SU-DHL-6 (cell line): ENCODE results near the gene DNPH1.

Experiments
- H2AFZ ChIP-seq: fragments of 200-600 bp; sonication (generic); 2 replicates; pipeline ENCODE4 v1.6.1; 2014; ENCODE audit warnings: low read depth, mild to moderate bottlenecking, moderate library complexity, mixed read lengths, antibody characterized with exemption, low read length; ENCODE audit not compliant: severe bottlenecking
- H3F3A ChIP-seq: fragments of 200-600 bp; shearing (Covaris generic); 2 replicates; pipeline ENCODE4 v1.6.0; 2016; ENCODE audit warnings: antibody characterized with exemption, mild to moderate bottlenecking; ENCODE audit not compliant: insufficient read depth
- H3K27ac ChIP-seq: fragments of 200-600 bp; sonication (generic); 2 replicates; pipeline ENCODE4 v1.5.1; 2016; ENCODE audit warnings: low read depth, mild to moderate bottlenecking, low read length, moderate library complexity, mixed read lengths
- H3K27me3 ChIP-seq: fragments of 200-600 bp; sonication (generic), shearing (Covaris generic); 2 replicates; pipeline ENCODE4 v1.6.0; 2014; ENCODE audit warnings: mild to moderate bottlenecking, low read length
- H3K36me3 ChIP-seq: fragments of 200-600 bp; sonication (generic); 2 replicates; pipeline ENCODE4 v1.6.1; 2014; ENCODE audit warnings: mild to moderate bottlenecking, low read length, mixed read lengths
- H3K4me2 ChIP-seq: fragments of 300-600, 200-600 bp; shearing (Covaris generic), sonication (generic); 2 replicates; pipeline ENCODE4 v1.6.0; 2014; ENCODE audit warnings: low read length, low read depth, mild to moderate bottlenecking; ENCODE audit not compliant: poor library complexity, severe bottlenecking
- H3K4me3 ChIP-seq: fragments of 200-600 bp; sonication (generic); 2 replicates; pipeline ENCODE4 v1.5.1; 2014; ENCODE audit warnings: antibody characterized with exemption, low read length, mild to moderate bottlenecking, mixed read lengths; ENCODE audit not compliant: insufficient read depth, poor library complexity, severe bottlenecking
- H3K79me2 ChIP-seq: fragments of 200-600 bp; sonication (generic); 2 replicates; pipeline ENCODE4 v1.6.1; 2014; ENCODE audit warnings: mild to moderate bottlenecking, low read length, moderate library complexity; ENCODE audit not compliant: insufficient read depth
- H3K9ac ChIP-seq: fragments of 200-600 bp; sonication (generic); 2 replicates; pipeline ENCODE4 v1.7.0; 2014; ENCODE audit warnings: mild to moderate bottlenecking, low read length
- H3K9me2 ChIP-seq: fragments of 200-600 bp; sonication (generic); replicated peaks from 2 replicates; pipeline ENCODE4 v1.6.1; 2014; ENCODE audit warnings: low read length; ENCODE audit not compliant: insufficient read depth
- H3K9me3 ChIP-seq: fragments of 200-600 bp; sonication (generic); 2 replicates; pipeline ENCODE4 v1.6.1; 2014; ENCODE audit warnings: low read length, mixed read lengths; ENCODE audit not compliant: insufficient read depth
- H4K20me1 ChIP-seq: fragments of 200-600 bp; sonication (generic); 2 replicates; pipeline ENCODE4 v1.6.1; 2014; ENCODE audit warnings: low read depth, mild to moderate bottlenecking, antibody characterized with exemption, low read length, moderate library complexity, mixed read lengths
- CTCF ChIP-seq: fragments of 200-600 bp; sonication (generic); IDR thresholded peaks from one replicate; pipeline ENCODE4 v1.5.1; 2017; ENCODE audit warnings: antibody characterized with exemption, mild to moderate bottlenecking, low read length, moderate library complexity; ENCODE audit not compliant: insufficient read depth, poor library complexity, severe bottlenecking
- EZH2phosphoT487 ChIP-seq: fragments of 200-600 bp; sonication (generic), shearing (Covaris generic); conservative IDR thresholded peaks from 2 replicates; pipeline ENCODE4 v1.6.1; 2018; ENCODE audit warnings: mild to moderate bottlenecking, antibody characterized with exemption, low read length, moderate library complexity, mixed read lengths

DNPH1 gene

GRCh38 chr6:43217351-43217750 is 11.9 kb downstream of the DNPH1 start:
- Histone ChIP-seq H3K36me3 (no peaks in the 10 kb centered on the region), H3K27ac (no peak overlapping the region), H4K20me1 (no peaks in the 10 kb centered on the region), H3K9me2 (no peaks in the 10 kb centered on the region), H3K4me3 (no peak overlapping the region), H3K27me3 (no peaks in the 10 kb centered on the region), H2AFZ (no peak overlapping the region), H3K9ac (no peak overlapping the region), H3F3A (peaks cover 8% of the 10 kb centered on the region; the same call in 1 of the 2 replicates), H3K9me3 (no peaks in the 10 kb centered on the region), H3K79me2 (no peaks in the 10 kb centered on the region), H3K4me2 (no peak overlapping the region)
- TF ChIP-seq EZH2phosphoT487 (no peak), CTCF (no peak)

DNA sequence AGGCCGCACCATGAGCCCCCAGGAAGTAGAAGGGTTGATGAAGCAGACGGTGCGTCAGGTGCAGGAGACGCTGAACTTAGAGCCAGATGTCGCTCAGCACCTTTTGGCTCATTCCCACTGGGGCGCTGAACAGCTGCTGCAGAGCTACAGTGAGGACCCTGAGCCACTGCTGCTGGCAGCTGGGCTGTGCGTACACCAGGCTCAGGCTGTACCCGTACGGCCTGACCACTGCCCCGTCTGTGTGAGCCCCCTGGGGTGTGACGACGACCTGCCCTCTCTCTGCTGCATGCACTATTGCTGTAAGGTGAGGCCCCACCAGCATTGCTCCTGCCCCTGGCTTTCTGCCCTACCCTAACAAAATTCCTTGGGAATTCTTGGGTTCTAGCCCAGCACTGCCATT is 13.1 kb downstream of the DNPH1 start:
- no peaks in the 10 kb centered on the region for H3K27me3 ChIP-seq
- H3K9me2 ChIP-seq: no peaks in the 10 kb centered on the region
- no peak overlapping the region for H3K4me3 ChIP-seq
- H3F3A ChIP-seq: peaks cover 11% of the 10 kb centered on the region; the same call in 1 of the 2 replicates
- H3K9me3 ChIP-seq: no peaks in the 10 kb centered on the region
- no peak overlapping the region for H3K9ac ChIP-seq
- TF ChIP-seq CTCF (no peak), EZH2phosphoT487 (no peak)
- no peaks in the 10 kb centered on the region for H3K79me2 ChIP-seq
- H2AFZ ChIP-seq: no peak overlapping the region
- no peaks in the 10 kb centered on the region for H3K36me3 ChIP-seq
- no peak overlapping the region for H3K27ac ChIP-seq
- H3K4me2 ChIP-seq: no peak overlapping the region
- H4K20me1 ChIP-seq: no peaks in the 10 kb centered on the region

DNA sequence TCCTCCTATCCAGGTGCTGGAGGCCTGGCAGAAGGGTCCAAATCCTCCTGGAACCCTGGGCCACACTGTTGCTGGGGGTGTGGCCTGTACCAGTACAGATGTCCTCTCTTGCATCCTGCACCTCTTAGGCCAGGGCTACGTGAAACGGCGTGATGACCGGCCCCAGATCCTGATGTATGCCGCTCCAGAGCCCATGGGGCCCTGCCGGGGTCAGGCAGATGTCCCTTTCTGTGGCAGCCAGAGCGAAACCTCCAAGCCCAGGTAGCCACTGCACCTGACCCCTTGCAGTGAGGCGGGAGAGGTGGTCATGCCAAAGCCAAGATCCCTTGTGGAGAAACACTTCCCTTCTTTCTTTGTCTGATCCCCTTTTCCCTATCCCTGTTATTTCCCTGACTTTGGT is 14.2 kb downstream of the DNPH1 start:
- Histone ChIP-seq H2AFZ (no peak overlapping the region), H3K79me2 (no peaks in the 10 kb centered on the region), H3K36me3 (peaks cover 2% of the 10 kb centered on the region; the same call in 1 of the 2 replicates), H3K4me2 (no peak overlapping the region), H3K27ac (no peak overlapping the region), H3F3A (peaks cover 11% of the 10 kb centered on the region; the same call in 1 of the 2 replicates), H3K9me3 (no peaks in the 10 kb centered on the region), H3K27me3 (no peaks in the 10 kb centered on the region), H3K9me2 (no peaks in the 10 kb centered on the region), H3K4me3 (no peak overlapping the region), H3K9ac (no peak overlapping the region), H4K20me1 (no peaks in the 10 kb centered on the region)
- no peak for TF ChIP-seq EZH2phosphoT487
- TF ChIP-seq CTCF: no peak
